ENCODE data around the gene CES1. TPM values are rescaled to one million over a fixed set of nuclear protein-coding genes. Genes with fewer than 3 reads are reported as not detected.
"Not testable (repeated sequence)": the region's sequence is repeated elsewhere in the genome, so short reads cannot be mapped to it uniquely, and the experiment has no call there.

Gene CES1
- 1 to 10 TPM in 1 of 2 donors, not detected in 1; 1.3 TPM for total RNA-seq

GRCh38 chr16:55832773-55833691 is at the start of gene CES1:
TSS of gene CES1 (minus strand) at chr16:55833096. CDS start at chr16:55833055, 41 bp downstream.
- no peaks in the 10 kb centered on the region for H3K36me3 Mint-ChIP-seq
- no peak for ATAC-seq

GRCh38 chr16:55876854-55877253 is 44.0 kb upstream of the CES1 start:
- peaks cover 12 to 50% of the 10 kb centered on the region in 2 donors for H3K27me3 Mint-ChIP-seq
- no peaks in the 10 kb centered on the region for H3K36me3 Mint-ChIP-seq
- DNase-seq (ENCODE audit: low spot score) (no peak), ATAC-seq (no peak)
- H3K4me1 Mint-ChIP-seq (ENCODE audit: low read depth in 2 of 2) = no peaks in the 10 kb centered on the region
- no peak overlapping the region for H3K27ac Mint-ChIP-seq
- H3K4me3 Mint-ChIP-seq = no peak overlapping the region
- no peaks in the 10 kb centered on the region for H3K9me3 Mint-ChIP-seq

More at GRCh38 chr16:55832773-55833691, at the start of gene CES1:
- Mint-ChIP-seq H3K4me1 (ENCODE audit: low read depth in 2 of 2) (peaks cover 0 to 3% of the 10 kb centered on the region in 2 donors), H3K9me3 (no peaks in the 10 kb centered on the region), H3K27ac (peak within 1 kb of the TSS in 1 of 2 donors; percentile 49), H3K4me3 (no peak within 1 kb of the TSS), H3K27me3 (peaks cover 8 to 20% of the 10 kb centered on the region in 2 donors)
- DNase-seq (ENCODE audit: low spot score) = no peak

GRCh38 chr16:55875273-55875672 is 42.4 kb upstream of the CES1 start, which contains the start of gene CES5A:
TSS of gene CES5A (minus strand) at chr16:55875373. CDS start at chr16:55875221, 152 bp downstream.
- peaks cover 11 to 40% of the 10 kb centered on the region in 2 donors for H3K27me3 Mint-ChIP-seq

GRCh38 chr16:55873122-55873521 is 40.2 kb upstream of the CES1 start:
- no peak overlapping the region for H3K27ac Mint-ChIP-seq
- no peak for DNase-seq (ENCODE audit: low spot score)
- no peaks in the 10 kb centered on the region for H3K36me3 Mint-ChIP-seq
- no peaks in the 10 kb centered on the region for H3K4me1 Mint-ChIP-seq (ENCODE audit: low read depth in 2 of 2)
- H3K4me3 Mint-ChIP-seq = no peak overlapping the region
- no peak for ATAC-seq
- peaks cover 19 to 32% of the 10 kb centered on the region in 2 donors for H3K27me3 Mint-ChIP-seq
- H3K9me3 Mint-ChIP-seq = no peaks in the 10 kb centered on the region

More at GRCh38 chr16:55875273-55875672, 42.4 kb upstream of the CES1 start, which contains the start of gene CES5A:
- Mint-ChIP-seq H3K27ac (no peak within 1 kb of the TSS), H3K4me3 (no peak within 1 kb of the TSS), H3K9me3 (no peaks in the 10 kb centered on the region), H3K36me3 (no peaks in the 10 kb centered on the region), H3K4me1 (ENCODE audit: low read depth in 2 of 2) (no peaks in the 10 kb centered on the region)
- ATAC-seq (no peak), DNase-seq (ENCODE audit: low spot score) (no peak)

GRCh38 chr16:55872130-55872529 is 39.2 kb upstream of the CES1 start:
- H3K9me3 Mint-ChIP-seq = no peaks in the 10 kb centered on the region
- no peaks in the 10 kb centered on the region for H3K4me1 Mint-ChIP-seq (ENCODE audit: low read depth in 2 of 2)
- no peak for DNase-seq (ENCODE audit: low spot score)
- no peaks in the 10 kb centered on the region for H3K36me3 Mint-ChIP-seq
- H3K27me3 Mint-ChIP-seq = peaks cover 19 to 32% of the 10 kb centered on the region in 2 donors
- H3K4me3 Mint-ChIP-seq = no peak overlapping the region
- H3K27ac Mint-ChIP-seq = no peak overlapping the region
- ATAC-seq = peak in 1 of 2 donors; percentile 38

- Mint-ChIP-seq H3K4me1 (ENCODE audit: low read depth in 2 of 2) (no peaks in the 10 kb centered on the region), H3K4me3 (no peak overlapping the region), H3K27ac (no peak overlapping the region), H3K9me3 (no peaks in the 10 kb centered on the region), H3K27me3 (peaks cover 17 to 29% of the 10 kb centered on the region in 2 donors), H3K36me3 (no peaks in the 10 kb centered on the region)
- no peak for DNase-seq (ENCODE audit: low spot score)
- no peak for ATAC-seq
Observed at GRCh38 chr16:55871411-55872038, 38.6 kb upstream of the CES1 start.

GRCh38 chr16:55868980-55869379 is 36.1 kb upstream of the CES1 start:
- Mint-ChIP-seq H3K36me3 (no peaks in the 10 kb centered on the region), H3K27ac (no peak overlapping the region), H3K4me1 (ENCODE audit: low read depth in 2 of 2) (no peaks in the 10 kb centered on the region), H3K27me3 (peaks cover 10 to 18% of the 10 kb centered on the region in 2 donors), H3K9me3 (no peaks in the 10 kb centered on the region), H3K4me3 (no peak overlapping the region)
- DNase-seq (ENCODE audit: low spot score) (no peak), ATAC-seq (no peak)

- no peak for ATAC-seq
- no peaks in the 10 kb centered on the region for H3K4me1 Mint-ChIP-seq (ENCODE audit: low read depth in 2 of 2)
- no peak overlapping the region for H3K27ac Mint-ChIP-seq
- no peaks in the 10 kb centered on the region for H3K36me3 Mint-ChIP-seq
- H3K4me3 Mint-ChIP-seq = no peak overlapping the region
- no peaks in the 10 kb centered on the region for H3K9me3 Mint-ChIP-seq
- peaks cover 10 to 18% of the 10 kb centered on the region in 2 donors for H3K27me3 Mint-ChIP-seq
- no peak for DNase-seq (ENCODE audit: low spot score)
Observed at GRCh38 chr16:55868137-55868536, 35.2 kb upstream of the CES1 start.

GRCh38 chr16:55861288-55861687 is 28.4 kb upstream of the CES1 start:
- no peak overlapping the region for H3K27ac Mint-ChIP-seq
- peaks cover 8 to 13% of the 10 kb centered on the region in 2 donors for H3K27me3 Mint-ChIP-seq
- no peaks in the 10 kb centered on the region for H3K4me1 Mint-ChIP-seq (ENCODE audit: low read depth in 2 of 2)
- no peak overlapping the region for H3K4me3 Mint-ChIP-seq
- no peaks in the 10 kb centered on the region for H3K9me3 Mint-ChIP-seq
- no peak for DNase-seq (ENCODE audit: low spot score)
- peak; percentile 20 to 22 for ATAC-seq
- H3K36me3 Mint-ChIP-seq = no peaks in the 10 kb centered on the region

GRCh38 chr16:55857650-55858049 is 24.8 kb upstream of the CES1 start:
- not testable (repeated sequence) for DNase-seq (ENCODE audit: low spot score); H3K4me1 Mint-ChIP-seq (ENCODE audit: low read depth in 2 of 2); ATAC-seq; H3K4me3 Mint-ChIP-seq; H3K36me3 Mint-ChIP-seq; H3K9me3 Mint-ChIP-seq; H3K27ac Mint-ChIP-seq
- H3K27me3 Mint-ChIP-seq = peaks cover 22 to 24% of the 10 kb centered on the region in 2 donors

- Mint-ChIP-seq H3K4me3 (no peak overlapping the region), H3K9me3 (no peaks in the 10 kb centered on the region), H3K27ac (no peak overlapping the region), H3K36me3 (no peaks in the 10 kb centered on the region), H3K4me1 (ENCODE audit: low read depth in 2 of 2) (no peaks in the 10 kb centered on the region), H3K27me3 (peaks cover 22 to 26% of the 10 kb centered on the region in 2 donors)
- ATAC-seq (no peak), DNase-seq (ENCODE audit: low spot score) (no peak)
Observed at GRCh38 chr16:55856950-55857349, 24.1 kb upstream of the CES1 start.

GRCh38 chr16:55853114-55853513 is 20.2 kb upstream of the CES1 start:
- ATAC-seq (no peak), DNase-seq (ENCODE audit: low spot score) (no peak)
- no peak overlapping the region for H3K4me3 Mint-ChIP-seq
- no peaks in the 10 kb centered on the region for H3K36me3 Mint-ChIP-seq
- H3K27ac Mint-ChIP-seq = no peak overlapping the region
- H3K27me3 Mint-ChIP-seq = peaks cover 27 to 28% of the 10 kb centered on the region in 2 donors
- no peaks in the 10 kb centered on the region for H3K4me1 Mint-ChIP-seq (ENCODE audit: low read depth in 2 of 2)
- H3K9me3 Mint-ChIP-seq = no peaks in the 10 kb centered on the region

- DNase-seq (ENCODE audit: low spot score) = no peak
- no peak overlapping the region for H3K27ac Mint-ChIP-seq
- no peaks in the 10 kb centered on the region for H3K36me3 Mint-ChIP-seq
- ATAC-seq = no peak
- peaks cover 25 to 30% of the 10 kb centered on the region in 2 donors for H3K27me3 Mint-ChIP-seq
- H3K4me3 Mint-ChIP-seq = no peak overlapping the region
- H3K9me3 Mint-ChIP-seq = no peaks in the 10 kb centered on the region
- H3K4me1 Mint-ChIP-seq (ENCODE audit: low read depth in 2 of 2) = no peaks in the 10 kb centered on the region
Observed at GRCh38 chr16:55849536-55849935, 16.6 kb upstream of the CES1 start.
